NT2/D1 (cell line): ENCODE measurements around the gene OSGEP.
"Not testable (repeated sequence)": the region's sequence is repeated elsewhere in the genome, so short reads cannot be mapped to it uniquely, and the experiment has no call there.

Experiments used
- DNase-seq: peaks from one replicate; pipeline ENCODE4 v3.0.0-alpha.2; 2011; ENCODE audit warnings: low read depth, low spot score
- H3K27me3 ChIP-seq: 2 replicates; pipeline ENCODE4 v1.6.0; 2011; ENCODE audit warnings: mild to moderate bottlenecking; ENCODE audit not compliant: insufficient read length, insufficient read depth
- H3K36me3 ChIP-seq: 2 replicates; pipeline ENCODE4 v1.6.1; 2011; ENCODE audit warnings: mild to moderate bottlenecking, low read length, mixed read lengths; ENCODE audit not compliant: insufficient read depth, insufficient read length
- H3K4me1 ChIP-seq: 2 replicates; pipeline ENCODE4 v1.5.1; 2011; ENCODE audit not compliant: insufficient read depth, insufficient read length
- H3K4me3 ChIP-seq: 2 replicates; pipeline ENCODE4 v1.5.1; 2011; ENCODE audit warnings: low read depth; ENCODE audit not compliant: insufficient read length
- H3K9ac ChIP-seq: 2 replicates; pipeline ENCODE4 v1.6.0; 2011; ENCODE audit warnings: low read depth; ENCODE audit not compliant: insufficient read length
- H3K9me3 ChIP-seq: 2 replicates; pipeline ENCODE4 v1.5.1; 2011; ENCODE audit warnings: mild to moderate bottlenecking, low read length; ENCODE audit not compliant: insufficient read depth
- SUZ12 ChIP-seq: IDR thresholded peaks from 2 replicates; pipeline ENCODE4 v1.6.1; 2011; ENCODE audit not compliant: insufficient read length, insufficient read depth; ENCODE audit errors: extremely low read depth
- YY1 ChIP-seq: IDR thresholded peaks from 2 replicates; pipeline ENCODE4 v1.6.1; 2011; ENCODE audit not compliant: insufficient read length, insufficient read depth
- ZNF274 ChIP-seq: IDR thresholded peaks from 2 replicates; pipeline ENCODE4 v1.6.1; 2011; ENCODE audit warnings: mild to moderate bottlenecking, low read depth, low read length

The OSGEP gene

GRCh38 chr14:20468764-20469241, 14.2 kb upstream of the OSGEP start:
- Histone ChIP-seq H3K4me3 (peak overlapping the region; percentile 92), H3K27me3 (no peaks in the 10 kb centered on the region), H3K4me1 (no peaks in the 10 kb centered on the region), H3K36me3 (peaks cover 22% of the 10 kb centered on the region), H3K9ac (peak overlapping the region; percentile 94), H3K9me3 (no peaks in the 10 kb centered on the region)
- no peak for DNase-seq
- TF ChIP-seq ZNF274 (no peak), SUZ12 (no peak), YY1 (no peak)

- Histone ChIP-seq H3K27me3 (no peaks in the 10 kb centered on the region), H3K9ac (peak within 1 kb of the TSS; percentile 85), H3K4me3 (peak within 1 kb of the TSS; percentile 82), H3K9me3 (peaks cover 5% of the 10 kb centered on the region; the same call in 1 of the 2 replicates), H3K36me3 (peaks cover 42% of the 10 kb centered on the region), H3K4me1 (peaks cover 16% of the 10 kb centered on the region)
- DNase-seq, result peak; percentile 97
- no peak for TF ChIP-seq ZNF274
- no peak for TF ChIP-seq YY1
- TF ChIP-seq SUZ12, result no peak
These were observed 6.9 kb upstream of the OSGEP start, which contains the start of gene PIP4P1 for GRCh38 chr14:20461225-20462141. Gene PIP4P1, minus strand, starts transcription at chr14:20461434. Its CDS starts 109 bp downstream, at chr14:20461325.

- H3K4me3 ChIP-seq, result peak overlapping the region; percentile 82
- DNase-seq, result no peak
- H3K27me3 ChIP-seq, result no peaks in the 10 kb centered on the region
- peaks cover 51% of the 10 kb centered on the region for H3K36me3 ChIP-seq
- TF ChIP-seq ZNF274 (no peak), YY1 (no peak), SUZ12 (no peak)
- peaks cover 5% of the 10 kb centered on the region; the same call in 1 of the 2 replicates for H3K9me3 ChIP-seq
- peaks cover 16% of the 10 kb centered on the region for H3K4me1 ChIP-seq
- peak overlapping the region; percentile 85 for H3K9ac ChIP-seq
These were observed 6.0 kb upstream of the OSGEP start for GRCh38 chr14:20460458-20461224.

- Histone ChIP-seq H3K4me3 (no peak overlapping the region), H3K9me3 (peaks cover 5% of the 10 kb centered on the region; the same call in 1 of the 2 replicates), H3K9ac (no peak overlapping the region), H3K4me1 (peaks cover 16% of the 10 kb centered on the region), H3K36me3 (peaks cover 53% of the 10 kb centered on the region), H3K27me3 (no peaks in the 10 kb centered on the region)
- TF ChIP-seq YY1, result no peak
- TF ChIP-seq ZNF274, result no peak
- TF ChIP-seq SUZ12, result no peak
- DNase-seq, result no peak
These were observed 3.6 kb upstream of the OSGEP start for GRCh38 chr14:20458031-20458789.

GRCh38 chr14:20456971-20457370, 2.4 kb upstream of the OSGEP start:
- Histone ChIP-seq H3K27me3 (no peaks in the 10 kb centered on the region), H3K9me3 (no peaks in the 10 kb centered on the region), H3K4me3 (no peak overlapping the region), H3K4me1 (peaks cover 16% of the 10 kb centered on the region), H3K36me3 (peaks cover 59% of the 10 kb centered on the region), H3K9ac (peak overlapping the region; percentile 96)
- TF ChIP-seq SUZ12 (no peak), YY1 (no peak), ZNF274 (no peak)
- no peak for DNase-seq

- H3K9me3 ChIP-seq, result no peaks in the 10 kb centered on the region
- H3K4me3 ChIP-seq, result peak overlapping the region; percentile 94
- peak; percentile 33 for DNase-seq
- H3K27me3 ChIP-seq, result no peaks in the 10 kb centered on the region
- TF ChIP-seq SUZ12, result no peak
- TF ChIP-seq ZNF274, result no peak
- TF ChIP-seq YY1, result no peak
- peaks cover 71% of the 10 kb centered on the region for H3K36me3 ChIP-seq
- peaks cover 15% of the 10 kb centered on the region for H3K4me1 ChIP-seq
- peak overlapping the region; percentile 96 for H3K9ac ChIP-seq
These were observed 1.0 kb upstream of the OSGEP start for GRCh38 chr14:20455355-20456300.

GRCh38 chr14:20452831-20453230, 1.8 kb downstream of the OSGEP start:
- not testable (repeated sequence) for H3K27me3 ChIP-seq, DNase-seq, H3K4me3 ChIP-seq, H3K9ac ChIP-seq, H3K4me1 ChIP-seq, H3K9me3 ChIP-seq
- peaks cover 71% of the 10 kb centered on the region for H3K36me3 ChIP-seq
